H54 (cell line): ENCODE measurements around the gene S100A7.
"Not testable (repeated sequence)": the region's sequence is repeated elsewhere in the genome, so short reads cannot be mapped to it uniquely, and the experiment has no call there.

Experiments used
- DNase-seq: peaks from one replicate; pipeline ENCODE4 v3.0.0; 2011; ENCODE audit warnings: low spot score, mixed read lengths; ENCODE audit not compliant: insufficient read length
- FAIRE-seq: peaks from 3 replicates; lab custom pipeline; 2011; peaks lifted over from hg19 to GRCh38; lab: Jason Lieb, UNC
- POLR2A ChIP-seq: IDR thresholded peaks from 2 replicates; pipeline ENCODE4 v1.6.1; 2011; ENCODE audit warnings: low read depth, mild to moderate bottlenecking, low read length

The S100A7 gene

DNA sequence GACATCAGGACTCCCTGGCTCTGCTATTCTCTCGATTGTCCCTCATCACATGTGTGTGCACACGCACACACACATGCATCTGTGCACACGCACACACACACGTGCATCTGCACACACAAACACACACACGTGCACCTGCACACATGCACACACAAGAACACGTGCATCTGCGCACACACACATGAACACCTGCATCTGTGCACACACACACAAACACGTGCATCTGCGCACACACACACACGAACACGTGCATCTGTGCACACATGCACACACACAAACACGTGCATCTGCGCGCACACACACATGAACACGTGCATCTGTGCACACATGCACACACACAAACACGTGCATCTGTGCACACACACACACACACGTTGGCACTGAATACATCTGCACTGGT lies 29.4 kb downstream of the S100A7 start:
- TF ChIP-seq POLR2A: no peak
- FAIRE-seq (no peak), DNase-seq (no peak)

DNA sequence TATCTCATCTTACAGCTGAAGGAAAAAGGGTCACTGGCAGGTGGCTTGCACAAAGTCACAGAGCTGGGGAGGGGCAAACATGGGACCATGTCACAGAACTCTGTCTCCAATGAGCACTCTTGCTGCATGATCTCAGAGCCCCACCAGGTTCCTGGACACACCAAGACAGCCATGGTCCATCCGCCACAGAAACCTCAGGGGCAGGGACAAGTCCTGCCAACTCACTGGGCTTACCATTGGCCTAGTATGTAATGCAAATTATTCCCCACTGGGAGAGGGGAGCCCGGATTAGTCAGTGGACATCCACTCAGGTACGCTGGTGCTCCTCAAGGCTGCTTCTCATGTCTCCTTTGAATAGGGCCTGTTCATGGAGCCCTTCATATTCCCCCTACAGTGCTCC lies 29.9 kb downstream of the S100A7 start:
- DNase-seq (no peak), FAIRE-seq (no peak)

GRCh38 chr1:153430166-153430553 lies 30.3 kb downstream of the S100A7 start:
- no peak for TF ChIP-seq POLR2A
- DNase-seq (no peak), FAIRE-seq (no peak)

More for the DNA sequence above, 29.9 kb downstream of the S100A7 start:
- no peak for TF ChIP-seq POLR2A

GRCh38 chr1:153429266-153430165 lies 30.9 kb downstream of the S100A7 start:
- FAIRE-seq (no peak), DNase-seq (no peak)
- TF ChIP-seq POLR2A: no peak

DNA sequence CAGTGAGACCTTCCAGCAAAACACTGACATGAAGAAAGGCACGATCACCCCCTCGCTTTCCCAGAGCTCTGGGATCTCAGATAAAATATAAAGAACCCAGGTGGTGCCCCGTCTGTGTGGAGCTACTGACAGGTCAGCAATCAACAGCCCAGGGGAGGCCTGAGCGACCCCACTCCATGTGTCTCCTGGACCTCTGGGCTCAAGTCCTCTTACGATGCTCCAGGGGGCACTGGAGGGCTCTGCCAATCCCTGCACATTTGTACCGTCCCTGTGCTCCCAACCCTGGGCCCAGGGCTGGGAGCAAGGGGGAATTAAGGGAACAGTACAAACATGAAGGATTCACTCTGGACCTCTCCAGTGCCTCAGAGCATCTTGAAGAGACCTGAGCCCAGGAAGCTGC lies 31.7 kb downstream of the S100A7 start:
- FAIRE-seq (no peak), DNase-seq (no peak)
- no peak for TF ChIP-seq POLR2A

DNA sequence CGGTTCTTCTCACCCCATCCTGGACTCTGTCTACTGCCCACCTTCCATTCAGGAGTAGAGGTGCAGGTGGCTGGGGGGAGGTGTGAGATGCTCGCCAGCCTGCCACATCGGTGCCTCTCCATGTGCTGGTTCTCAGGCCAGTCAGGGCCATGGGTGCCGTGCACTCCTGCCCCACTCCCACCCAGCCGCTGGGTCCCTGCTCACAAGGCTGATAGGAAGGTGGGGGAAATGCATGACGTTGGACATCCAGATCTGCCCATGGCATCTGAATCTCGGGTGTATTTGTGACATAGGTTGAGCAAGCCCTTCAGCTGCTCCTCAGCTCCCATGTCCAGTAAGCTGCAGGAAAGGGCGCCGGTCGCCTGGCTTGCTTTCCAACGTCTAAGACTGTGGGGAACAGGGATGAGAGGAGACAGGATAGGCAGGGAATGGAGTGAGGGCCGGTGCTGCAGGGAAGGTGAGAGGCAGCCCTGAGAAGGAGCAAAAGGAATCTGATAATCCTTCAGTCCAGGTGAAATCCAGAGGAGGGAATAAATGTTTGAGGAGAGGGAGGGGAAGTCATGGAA lies 32.3 kb downstream of the S100A7 start:
- DNase-seq (no peak), FAIRE-seq (no peak)
- TF ChIP-seq POLR2A: no peak

DNA sequence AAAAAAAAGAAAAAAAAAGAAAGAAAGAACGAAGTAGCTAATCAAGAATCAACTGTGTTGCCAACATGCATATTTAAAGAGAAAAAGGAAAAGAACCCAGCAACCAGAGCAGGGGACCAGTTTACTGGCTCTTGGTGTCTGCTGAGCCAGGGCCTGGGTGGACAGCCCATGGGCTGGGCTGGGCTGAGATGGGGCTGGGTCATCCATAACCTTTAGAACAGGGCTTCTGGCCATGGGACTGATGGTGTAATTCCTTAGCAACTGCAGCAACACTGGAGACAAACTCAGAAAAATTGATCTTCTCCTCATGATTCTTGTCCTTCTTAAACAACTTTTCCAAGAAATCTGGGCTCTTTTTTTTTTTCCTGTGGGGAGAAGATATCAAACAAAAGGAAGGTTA lies 33.6 kb downstream of the S100A7 start:
- DNase-seq (no peak), FAIRE-seq (no peak)
- TF ChIP-seq POLR2A: no peak

- FAIRE-seq: no peak
- DNase-seq: peak; percentile 22
- TF ChIP-seq POLR2A: no peak
Observed at GRCh38 chr1:153422450-153423068, 37.9 kb downstream of the S100A7 start.

DNA sequence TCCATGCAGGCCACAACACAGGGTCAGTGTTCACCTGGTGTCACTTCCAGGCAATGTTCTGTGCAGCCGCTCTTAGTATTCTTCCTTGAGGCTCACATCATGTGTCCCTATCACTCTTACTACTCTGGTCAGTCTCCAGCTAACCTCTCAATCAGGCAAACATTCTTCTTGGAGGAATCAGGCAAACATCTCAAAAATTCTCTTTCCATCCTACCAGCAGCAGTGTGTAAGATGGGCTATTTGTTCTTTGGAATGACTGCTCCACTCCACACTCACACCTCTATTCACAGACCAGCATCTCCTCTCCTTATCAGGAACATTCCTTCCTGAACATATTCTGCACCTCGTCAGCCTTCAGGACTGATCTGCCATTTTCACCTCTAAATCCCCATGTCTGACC lies 40.1 kb downstream of the S100A7 start:
- no peak for FAIRE-seq

DNA sequence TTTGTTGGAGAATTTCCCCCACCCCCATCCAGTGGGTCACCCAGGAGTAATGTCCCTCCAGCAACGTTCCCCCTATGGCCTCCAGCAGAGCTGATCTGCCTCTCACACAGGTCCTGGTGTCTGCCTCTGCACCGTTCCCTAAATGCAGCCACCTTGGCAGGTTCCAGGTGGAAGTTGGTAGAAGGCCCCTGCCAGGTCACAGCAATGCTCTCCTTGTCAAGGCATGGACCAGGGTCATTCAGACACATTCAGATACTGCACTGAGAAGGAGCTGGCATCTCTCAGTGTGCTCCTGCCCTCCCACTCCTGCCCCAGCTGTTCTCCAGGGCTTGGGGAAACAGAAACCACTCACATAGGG lies 41.0 kb downstream of the S100A7 start:
- FAIRE-seq, DNase-seq: not testable (repeated sequence)

More for the DNA sequence above, 40.1 kb downstream of the S100A7 start:
- DNase-seq: no peak
- no peak for TF ChIP-seq POLR2A

GRCh38 chr1:153418758-153419435 lies 41.6 kb downstream of the S100A7 start:
- FAIRE-seq, DNase-seq: not testable (repeated sequence)

DNA sequence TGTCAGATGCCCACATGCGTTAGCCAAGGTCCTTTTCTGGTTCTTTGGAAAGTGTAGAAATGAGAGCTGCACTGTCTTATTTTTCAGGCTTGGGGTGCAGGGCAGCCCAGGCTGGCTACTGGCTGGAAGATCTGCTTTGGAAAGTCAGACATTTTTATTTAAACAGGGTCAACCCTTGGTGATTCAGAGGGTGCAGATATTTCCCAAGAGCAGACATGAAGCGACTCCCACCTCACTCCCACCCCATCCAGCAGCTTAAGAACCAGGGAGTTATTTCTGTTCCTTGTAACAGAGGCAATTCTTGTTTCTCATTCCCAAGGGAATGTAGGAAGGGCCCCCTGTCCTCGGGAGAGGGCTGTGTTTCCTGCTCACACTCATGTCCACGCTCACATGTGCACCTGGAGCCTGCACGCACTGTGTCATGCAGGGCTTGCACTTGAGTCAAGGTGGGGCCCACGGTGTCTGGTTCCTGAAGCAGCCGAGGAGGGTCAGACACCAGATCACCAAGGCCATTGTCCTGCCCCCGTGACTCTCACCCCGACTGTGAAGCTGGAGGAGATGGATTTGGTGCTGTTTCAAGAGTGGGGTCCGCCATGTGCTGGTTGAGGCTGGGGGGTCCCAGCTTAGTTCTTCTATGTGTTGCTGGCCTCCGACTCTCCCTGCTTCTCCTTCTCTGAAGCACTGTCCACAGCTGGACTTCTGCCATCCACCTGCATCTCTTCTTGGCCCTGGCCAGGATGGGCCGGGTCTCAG lies 43.1 kb downstream of the S100A7 start:
- DNase-seq (no peak), FAIRE-seq (no peak)
- TF ChIP-seq POLR2A: no peak

DNA sequence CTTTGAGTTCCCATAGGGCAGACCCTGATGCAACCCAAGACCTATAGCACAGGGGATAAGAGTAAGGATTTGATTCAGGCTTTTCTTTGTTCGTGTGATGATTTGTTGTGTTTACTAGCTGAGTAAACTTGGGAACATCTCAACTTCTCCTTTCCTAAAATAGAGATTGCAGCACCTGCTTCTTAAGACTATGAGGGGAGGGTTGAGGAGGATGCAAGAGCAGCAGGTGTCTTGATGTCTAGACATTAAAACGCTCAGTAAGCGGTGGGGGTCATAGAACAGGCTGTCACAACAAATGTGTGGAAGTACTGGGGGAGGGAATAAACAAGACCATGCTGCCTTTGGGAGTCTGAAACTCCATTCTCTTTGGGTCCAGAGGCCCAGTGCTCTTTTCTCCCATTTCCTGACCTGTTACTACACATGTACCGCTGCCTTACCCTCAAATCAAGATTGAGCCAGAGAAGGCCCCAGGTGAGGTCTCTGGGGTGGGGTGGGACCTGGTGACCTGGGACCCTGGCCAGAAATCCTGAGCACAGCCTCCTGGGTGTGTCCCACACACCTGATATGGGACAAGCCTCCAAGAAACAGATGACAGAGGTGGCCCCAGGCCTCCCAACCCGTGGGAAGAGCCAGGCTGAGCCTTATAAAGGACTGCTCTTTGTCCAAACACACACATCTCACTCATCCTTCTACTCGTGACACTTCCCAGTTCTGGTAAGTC lies 44.4 kb downstream of the S100A7 start, which contains the start of gene S100A7A:
S100A7A (plus strand) TSS at position 671 of the 721 bp plus-strand sequence. CDS start 1,563 bp downstream, outside the sequence.
- FAIRE-seq: no peak
- DNase-seq: no peak
- no peak for TF ChIP-seq POLR2A

- not testable (repeated sequence) for FAIRE-seq, DNase-seq
Observed at GRCh38 chr1:153413961-153414360, 46.5 kb downstream of the S100A7 start.
